COLO829 (cell line): ENCODE results near the gene BRD7.
A peak's percentile ranks its signal among the peaks of the same experiment; 100 is the strongest.
"Not testable (repeated sequence)": the region's sequence is repeated elsewhere in the genome, so short reads cannot be mapped to it uniquely, and the experiment has no call there.

ENCODE experiments used
- DNase-seq: peaks from one replicate; pipeline ENCODE4 v3.0.0; 2012; ENCODE audit warnings: low spot score

BRD7 gene

DNA sequence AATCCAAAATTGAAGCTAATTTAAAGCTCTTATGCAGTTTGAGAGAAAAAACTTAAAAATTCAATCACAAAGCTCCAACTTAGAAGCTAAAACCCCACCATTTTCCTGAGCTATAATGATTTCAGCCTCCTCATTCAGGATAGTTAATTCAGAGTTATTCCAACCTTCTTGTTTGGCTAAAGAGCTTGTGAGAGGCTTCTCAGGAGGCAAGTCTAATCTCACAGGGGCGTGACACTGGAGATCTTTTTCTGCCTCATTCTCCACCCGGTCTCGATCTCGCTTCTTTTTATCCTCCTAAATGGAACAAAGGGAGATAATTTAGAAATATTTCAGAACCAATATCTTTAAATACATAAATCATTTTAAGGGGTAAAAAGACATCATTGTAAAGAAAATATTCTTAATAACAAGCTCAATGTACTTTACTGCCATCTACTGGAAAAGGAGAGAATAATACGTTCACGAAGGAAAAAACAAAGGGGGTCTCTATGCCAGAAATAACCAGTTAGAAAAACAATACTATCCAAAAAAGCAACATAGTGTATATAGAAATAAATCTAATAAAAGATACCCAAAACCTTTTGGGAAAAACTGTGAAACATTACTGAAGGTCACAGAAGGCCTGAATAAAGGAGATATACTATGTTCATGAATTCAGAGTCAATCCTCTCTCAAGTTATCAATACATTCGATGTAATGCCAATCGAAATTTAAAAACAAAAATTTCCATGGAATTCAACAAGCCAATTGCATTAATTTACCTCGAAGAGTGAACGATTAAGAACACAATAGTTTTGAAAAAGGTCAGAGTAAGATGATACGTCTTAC, 13.9 kb downstream of the BRD7 start:
- peak; percentile 15 for DNase-seq

DNA sequence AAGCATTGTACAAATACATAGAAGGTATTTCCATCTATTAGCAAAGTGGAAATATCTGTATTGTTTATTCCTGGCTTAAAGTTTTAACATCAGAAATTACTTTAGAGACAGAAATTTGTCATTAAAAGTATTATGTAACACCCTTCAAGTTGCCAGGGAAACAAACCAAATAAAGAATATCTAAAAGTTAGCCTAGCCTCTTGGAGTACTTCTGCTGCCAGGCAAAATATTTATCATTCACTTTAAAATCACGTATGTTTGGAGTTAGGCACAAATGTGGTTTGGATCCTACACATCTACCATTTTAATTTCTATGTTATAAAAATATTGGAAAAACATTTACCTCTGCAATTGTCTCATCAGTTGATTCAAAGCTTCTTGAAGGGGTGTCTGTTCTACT, 14.7 kb downstream of the BRD7 start:
- no peak for DNase-seq

DNA sequence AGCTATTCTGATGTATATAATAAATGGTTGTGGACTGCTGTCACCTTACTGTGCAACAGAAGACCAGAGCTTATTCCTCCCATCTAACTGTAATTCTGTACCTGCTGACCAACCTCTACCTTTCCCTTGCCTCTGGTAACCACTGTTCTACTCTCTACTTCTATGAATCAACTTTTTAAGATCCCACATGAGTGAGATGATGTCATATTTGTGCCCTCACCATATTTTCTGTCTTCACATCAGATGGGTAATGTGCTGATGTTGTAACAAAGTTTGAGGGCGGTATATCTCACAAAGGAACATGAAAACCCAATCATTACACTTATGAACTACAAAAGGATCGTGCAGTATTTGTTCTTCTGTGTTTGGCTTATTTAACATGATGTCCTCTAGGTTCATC, 16.8 kb downstream of the BRD7 start:
- DNase-seq, result no peak

DNA sequence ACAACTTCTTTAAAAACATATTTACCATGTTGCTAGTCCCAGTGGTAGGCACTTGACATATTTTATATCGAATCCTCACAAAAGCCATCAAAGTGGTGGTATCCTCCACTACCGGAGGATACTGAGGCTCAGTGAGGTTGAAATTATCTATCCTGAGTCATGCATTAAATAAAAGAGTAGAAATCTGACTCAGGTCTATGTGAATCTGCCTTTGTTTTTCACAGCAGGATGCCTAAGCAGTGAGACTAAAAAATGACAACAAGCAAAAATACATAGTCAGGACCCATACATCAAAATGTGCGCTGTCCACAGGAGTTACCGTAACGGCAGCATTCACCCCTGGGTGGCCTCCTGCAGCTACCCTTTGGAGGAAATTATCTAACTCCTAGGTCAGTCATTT, 17.7 kb downstream of the BRD7 start:
- DNase-seq, result no peak

DNA sequence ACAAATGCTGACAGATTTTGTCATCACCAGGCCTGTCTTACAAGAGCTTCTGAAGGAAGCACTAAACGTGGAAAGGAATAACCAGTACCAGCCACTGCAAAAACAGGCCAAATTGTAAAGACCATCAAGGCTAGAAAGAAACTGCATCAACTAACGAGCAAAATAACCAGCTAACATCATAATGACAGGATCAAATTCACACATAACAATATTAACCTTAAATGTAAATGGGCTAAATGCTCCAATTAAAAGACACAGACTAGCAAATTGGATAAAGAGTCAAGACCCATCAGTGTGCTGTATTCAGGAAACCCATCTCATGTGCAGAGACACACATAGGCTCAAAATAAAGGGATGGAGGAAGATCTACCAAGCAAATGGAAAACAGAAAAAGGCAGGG, 23.6 kb downstream of the BRD7 start:
- DNase-seq, result not testable (repeated sequence)

DNA sequence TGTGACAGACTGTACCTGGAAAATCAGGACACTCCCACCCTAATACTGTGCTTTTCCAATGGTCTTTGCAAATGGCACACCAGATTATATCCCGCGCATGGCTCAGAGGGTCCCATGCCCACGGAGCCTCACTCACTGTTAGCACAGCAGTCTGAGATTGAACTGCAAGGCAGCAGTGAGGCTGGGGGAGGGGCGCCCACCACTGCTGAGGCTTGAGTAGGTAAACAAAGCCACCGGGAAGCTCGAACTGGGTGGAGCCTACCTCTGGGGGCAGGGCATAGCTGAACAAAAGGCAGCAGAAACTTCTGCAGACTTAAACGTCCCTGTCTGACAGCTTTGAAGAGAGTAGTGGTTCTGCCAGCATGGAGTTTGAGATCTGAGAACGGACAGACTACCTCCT, 25.2 kb downstream of the BRD7 start:
- DNase-seq, result not testable (repeated sequence)

DNA sequence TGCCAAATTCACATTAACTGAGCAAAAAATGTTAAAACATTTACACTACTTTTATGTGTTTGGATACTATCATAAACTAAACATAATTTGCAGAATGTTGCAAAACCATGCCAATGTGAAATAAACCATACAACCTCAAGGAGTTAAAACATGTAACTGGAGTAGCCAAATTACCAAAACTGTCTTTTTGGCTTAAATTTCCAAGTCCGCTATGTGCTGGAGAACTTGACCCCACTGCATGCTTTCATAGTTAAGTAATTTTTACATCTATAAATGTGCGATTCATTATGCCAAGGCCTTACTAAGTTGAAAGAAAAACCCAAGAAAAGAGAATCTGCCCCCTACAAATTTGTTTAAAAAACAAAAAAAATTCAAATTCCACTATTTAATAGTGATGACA, 28.2 kb downstream of the BRD7 start:
- no peak for DNase-seq

DNA sequence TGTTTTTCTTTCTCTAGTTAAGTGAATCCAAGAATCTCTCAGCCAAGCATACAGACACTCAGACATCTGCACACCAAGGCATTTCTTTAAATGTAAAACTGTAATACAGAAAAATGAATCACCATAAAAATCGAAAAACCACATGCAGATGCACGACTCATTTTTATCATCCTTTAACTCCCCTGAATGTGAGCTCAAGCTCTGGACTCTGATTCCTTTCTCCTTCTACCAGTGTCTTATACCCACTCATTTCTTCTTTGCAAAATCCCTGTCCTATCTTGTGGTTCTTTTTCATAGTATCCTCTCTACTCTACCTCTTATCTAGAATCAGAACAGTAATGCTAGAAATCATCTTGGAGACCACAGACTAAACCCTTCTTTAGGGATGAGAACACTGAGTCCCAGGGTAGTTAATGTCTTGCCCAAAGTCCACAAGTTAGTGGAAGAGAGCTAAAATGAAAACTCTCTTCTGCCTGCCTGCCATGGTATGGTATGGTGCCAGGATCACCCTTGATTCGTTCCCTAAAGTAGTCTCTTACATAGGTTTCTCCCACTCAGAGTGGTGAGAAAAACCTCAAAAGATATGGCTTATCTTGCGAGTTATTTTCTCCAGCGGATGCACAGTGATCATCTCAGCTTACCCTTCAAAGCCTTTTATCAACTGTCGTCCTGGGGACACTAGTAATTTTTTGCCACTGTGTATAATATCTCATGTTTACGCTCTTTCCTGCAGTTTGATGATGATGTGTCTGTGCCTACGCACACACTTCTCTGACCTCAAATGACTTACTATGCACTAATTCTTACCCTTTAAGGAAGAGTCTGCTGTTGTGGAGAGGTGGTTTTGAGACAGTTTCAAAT, 30.2 kb downstream of the BRD7 start:
- no peak for DNase-seq

DNA sequence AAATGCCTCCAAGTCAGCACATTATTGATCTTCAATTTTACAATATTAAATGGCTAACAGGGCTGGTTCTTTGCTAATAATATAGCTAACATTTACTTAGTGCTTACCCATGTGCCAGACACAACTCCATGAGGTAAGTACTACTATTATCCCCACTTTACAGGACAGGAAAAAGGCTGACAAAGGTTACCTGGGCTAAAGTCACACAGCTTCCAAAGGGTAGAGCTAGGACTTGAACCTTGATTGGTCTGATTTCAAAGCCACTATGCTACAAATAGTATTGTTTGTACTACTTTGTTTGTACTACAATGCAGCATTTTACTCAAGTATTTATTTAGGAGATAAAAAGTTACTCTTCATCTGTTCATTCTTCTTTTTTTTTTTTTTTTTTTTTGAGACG, 31.9 kb downstream of the BRD7 start:
- DNase-seq, result no peak

DNA sequence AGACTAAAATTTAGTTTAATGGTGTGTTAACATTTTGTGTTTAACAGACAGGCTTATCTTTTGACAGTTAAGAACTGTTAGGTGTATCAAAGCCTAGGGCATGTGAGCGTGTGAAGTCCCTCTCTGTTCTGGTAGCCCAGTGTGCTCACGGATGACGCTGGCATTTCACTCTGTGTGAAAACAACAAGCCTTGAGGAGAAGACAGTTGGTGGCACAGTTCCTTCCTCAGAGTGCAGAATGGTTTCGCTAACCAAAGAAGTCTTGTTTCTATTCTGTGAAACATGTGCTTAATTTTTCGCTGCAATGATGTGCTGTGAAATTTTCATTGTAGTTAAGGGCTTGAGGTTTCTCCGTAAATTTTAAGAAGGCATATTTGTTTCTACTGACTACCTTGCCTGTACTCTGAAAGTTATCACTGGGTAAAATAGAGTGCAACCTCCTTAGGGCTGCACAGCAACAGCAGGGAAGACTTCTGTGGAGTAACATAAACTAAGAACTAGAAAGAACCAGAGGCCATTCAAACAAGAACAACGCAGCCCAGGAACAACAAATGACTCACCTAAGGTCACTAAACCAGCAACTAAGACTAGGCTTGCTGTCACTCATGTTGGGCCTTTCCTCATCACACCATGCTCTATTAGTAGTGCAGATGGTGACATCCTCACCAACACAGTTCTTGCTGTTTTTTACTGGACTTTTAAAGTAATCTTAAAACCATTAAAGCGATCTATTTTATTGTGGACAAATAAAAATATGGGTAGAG, 33.4 kb downstream of the BRD7 start:
- DNase-seq, result no peak

DNA sequence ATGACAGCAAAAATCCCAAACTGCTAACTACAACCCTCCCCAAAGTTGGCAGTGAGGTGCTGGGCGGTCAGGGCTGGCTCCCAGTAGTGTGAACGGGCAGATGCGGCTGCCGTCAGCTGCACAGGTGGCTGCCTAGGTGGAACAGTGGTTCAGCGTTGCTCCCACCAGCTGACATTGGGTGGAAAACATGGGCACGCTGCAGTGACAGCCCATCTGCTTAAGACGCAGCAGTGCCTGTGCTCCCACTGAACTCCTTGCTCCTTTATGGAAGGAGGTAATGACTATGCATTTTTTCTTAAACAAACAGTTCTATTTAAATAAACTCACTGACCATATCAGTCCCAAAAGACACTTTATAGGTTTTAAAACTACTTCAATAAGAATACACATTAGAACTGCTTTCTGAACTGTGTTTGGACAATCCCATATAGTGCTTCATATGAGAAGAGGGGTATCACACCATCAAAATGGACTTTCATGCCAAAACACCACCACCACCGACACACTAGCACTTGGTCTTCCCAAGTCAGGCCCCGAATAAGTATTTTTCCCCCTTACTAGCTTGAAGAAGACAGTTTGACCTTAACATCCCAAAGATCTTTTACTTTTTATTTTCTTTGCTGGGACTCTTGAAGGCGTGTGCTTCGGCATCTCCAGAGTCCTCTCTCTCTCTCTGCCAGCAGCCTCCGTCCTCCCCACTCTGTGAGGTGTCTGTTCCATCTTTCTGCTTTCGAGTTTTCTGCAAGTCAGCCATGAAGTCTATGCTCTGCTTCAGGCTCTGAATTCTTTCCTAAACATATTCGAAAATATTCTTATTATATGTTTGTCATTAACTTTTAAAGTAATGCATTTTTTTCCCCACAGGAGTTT, 34.4 kb downstream of the BRD7 start:
- no peak for DNase-seq

DNA sequence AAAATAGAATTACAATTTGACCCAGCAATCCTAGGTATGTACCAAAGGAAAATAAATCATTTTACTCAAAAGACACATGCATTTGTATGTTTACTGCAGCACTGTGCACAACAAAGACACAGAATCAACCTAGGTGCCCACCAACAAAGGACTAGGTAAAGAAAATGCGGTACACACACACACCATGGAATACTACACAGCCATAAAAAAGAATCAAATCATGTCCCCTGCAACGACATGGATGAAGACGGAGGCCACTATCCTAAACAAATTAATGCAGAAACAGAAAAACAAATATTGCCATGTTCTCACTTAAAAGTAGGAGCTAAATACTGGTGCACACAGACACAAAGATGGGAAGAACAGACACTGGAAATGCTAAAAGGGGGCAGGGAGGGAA, 36.2 kb downstream of the BRD7 start:
- no peak for DNase-seq

DNA sequence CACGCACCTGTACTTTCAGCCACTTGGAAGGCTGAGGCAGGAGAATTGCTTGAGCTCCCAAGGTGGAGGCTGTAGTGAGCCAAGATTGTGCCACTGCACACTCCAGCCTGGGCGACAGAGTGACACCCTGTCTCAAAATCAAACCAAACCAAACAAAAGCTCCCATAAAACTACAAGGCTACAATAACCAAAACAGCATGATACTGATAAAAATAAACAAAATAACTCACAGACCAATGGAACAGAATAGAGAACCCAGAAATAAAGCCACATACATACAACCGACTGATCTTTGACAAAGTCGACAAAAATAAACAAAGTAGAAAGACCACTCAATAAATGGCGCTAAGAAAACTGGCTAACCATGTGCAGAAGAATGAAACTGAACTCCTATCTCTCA, 37.2 kb downstream of the BRD7 start:
- DNase-seq, result no peak

DNA sequence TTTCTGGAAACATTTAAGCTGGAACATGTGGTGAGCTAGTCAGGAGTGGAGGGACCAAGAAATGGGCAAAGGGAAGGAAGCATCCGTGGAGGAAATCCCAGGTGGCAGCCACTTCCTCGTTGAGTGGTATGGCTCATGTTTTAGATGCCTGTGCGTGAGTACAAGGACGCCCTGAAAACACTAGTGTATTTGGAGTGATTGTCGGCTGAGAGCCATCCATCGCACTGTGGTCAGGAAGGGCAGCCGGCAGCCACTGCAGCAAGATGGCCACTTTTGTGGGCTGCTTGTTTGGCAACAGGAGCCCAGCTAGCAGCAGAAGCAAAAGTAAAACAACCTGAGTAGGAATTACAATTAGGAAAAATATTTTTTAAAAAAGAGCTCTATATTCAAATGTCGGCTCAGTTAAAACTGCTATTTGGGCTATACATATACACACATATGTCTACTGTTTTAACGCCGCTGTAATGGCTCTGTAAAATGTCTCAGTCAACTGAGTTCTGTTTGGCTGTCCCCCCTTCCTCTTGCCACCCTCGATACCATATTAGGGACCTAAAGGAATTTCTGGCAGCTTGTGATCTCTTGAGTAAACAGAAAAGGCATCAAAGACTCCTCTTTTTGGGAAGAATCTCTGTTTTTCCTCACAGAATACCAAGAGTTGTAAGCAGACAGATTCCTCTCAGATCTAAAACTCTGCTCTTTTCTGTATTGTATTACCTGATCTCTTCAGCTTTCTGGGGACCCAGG, 39.2 kb downstream of the BRD7 start:
- no peak for DNase-seq

DNA sequence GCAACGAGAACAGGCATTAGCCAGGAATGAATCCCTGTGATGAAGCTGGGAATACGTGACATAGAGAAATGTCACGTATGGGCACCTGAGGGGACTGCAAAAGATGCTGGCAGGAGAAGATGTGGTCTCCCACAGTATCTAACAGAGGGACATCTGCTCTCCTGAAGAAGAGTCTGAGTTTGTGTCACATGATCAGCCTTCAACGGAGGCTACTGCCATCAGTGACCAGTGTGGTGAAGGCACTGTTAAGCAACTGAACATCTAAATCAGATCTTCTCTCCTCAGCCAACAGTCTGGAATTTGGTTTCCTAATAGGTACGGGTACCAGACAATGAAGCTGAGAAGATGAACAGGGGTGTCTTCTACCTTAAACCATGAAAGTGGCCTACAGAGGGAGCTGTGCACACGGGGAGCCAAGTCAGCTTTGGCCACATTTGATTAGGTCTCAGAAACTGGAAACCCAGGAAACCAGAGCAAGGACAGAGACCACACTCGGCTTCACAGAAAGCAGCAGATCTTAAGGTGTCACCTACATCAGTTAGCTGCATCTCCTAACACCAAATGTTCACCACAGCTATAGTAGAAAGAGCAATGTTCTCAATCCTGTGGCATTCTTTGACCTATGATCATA, 41.8 kb downstream of the BRD7 start:
- DNase-seq, result no peak

DNA sequence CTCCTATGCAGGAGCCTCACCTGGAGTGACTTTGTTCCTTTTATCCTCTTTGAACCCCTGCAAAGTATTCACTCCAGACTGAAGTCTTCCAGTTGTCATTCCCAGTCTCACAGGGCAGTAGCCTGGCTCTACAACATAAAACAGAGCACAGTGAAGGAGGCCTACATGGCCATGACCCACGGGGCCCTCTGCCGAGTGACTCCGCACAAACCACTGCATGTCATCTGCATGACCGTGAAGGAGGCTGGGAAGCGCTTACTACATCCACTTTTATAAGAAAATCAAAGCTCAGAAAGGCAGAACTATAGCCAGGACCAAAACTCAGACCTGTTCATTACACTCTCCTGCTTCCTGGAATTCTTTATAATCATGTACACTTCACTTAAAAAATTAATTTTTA, 42.5 kb downstream of the BRD7 start:
- no peak for DNase-seq

DNA sequence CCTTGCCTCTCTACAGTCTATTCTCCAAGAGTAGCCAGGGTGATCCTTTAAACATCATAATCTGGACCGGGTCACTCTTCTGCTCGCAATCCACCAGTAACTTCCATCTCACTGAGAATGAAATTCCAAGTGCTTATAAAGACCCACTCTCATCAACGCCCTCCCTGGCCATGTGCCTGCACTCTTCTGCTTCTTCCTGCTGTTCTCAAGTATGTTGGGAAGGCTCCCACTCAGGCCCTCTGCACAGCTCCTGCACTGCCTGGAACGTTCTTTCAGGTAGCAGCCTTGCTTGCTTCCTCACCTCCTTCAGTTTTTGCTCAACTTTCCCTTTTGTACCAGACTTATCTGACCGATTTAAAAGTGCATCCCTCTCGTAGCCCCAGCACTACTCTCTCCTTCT, 44.4 kb downstream of the BRD7 start:
- no peak for DNase-seq

DNA sequence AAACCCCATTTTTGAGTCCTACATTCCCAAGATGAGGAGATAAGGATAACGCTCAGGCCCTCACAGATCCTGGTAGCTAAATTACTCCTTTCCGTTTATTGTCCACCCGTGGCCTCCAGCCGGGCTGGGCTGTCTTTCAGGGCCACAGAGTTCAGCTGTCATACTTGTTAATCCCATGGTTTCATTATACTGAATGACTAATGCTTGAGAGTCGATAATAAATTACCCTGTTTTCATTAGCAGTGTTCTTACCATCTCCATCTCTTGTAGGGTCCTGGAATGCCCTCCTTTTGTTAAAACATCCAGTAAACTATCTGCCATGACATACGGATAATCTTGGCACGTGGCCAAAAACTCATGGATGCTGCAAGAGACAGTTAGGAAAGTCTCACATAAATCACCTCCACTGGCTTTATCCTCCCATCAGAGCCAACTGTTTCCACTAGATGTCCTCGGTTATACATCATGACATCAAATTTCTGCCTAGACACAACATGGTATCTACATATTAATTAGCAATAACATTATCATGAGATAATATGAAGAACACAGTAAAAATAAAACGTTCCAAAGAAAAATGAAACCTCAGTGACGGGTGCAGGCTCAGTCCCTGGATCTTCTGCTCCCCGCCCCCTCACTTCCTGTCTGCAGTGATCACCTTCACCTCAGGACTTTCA, 45.3 kb downstream of the BRD7 start:
- no peak for DNase-seq

DNA sequence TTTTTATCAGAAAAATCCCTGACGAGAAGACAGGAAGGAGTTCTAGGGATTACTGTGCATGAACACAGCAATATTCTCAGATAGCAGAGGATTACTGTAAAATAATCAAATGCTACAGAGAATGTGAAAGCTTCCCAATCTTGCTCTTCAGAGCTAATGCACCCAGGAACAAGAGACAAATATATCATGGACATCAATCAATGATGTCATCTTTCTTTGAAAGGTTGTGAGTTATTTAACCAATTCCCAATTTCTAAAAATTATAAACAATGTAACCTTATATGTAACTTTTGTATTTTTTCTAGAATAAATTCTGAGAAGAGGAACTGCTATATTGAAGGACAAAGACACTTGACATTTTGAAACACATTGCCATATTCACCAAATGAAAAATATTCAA, 46.5 kb downstream of the BRD7 start:
- no peak for DNase-seq

DNA sequence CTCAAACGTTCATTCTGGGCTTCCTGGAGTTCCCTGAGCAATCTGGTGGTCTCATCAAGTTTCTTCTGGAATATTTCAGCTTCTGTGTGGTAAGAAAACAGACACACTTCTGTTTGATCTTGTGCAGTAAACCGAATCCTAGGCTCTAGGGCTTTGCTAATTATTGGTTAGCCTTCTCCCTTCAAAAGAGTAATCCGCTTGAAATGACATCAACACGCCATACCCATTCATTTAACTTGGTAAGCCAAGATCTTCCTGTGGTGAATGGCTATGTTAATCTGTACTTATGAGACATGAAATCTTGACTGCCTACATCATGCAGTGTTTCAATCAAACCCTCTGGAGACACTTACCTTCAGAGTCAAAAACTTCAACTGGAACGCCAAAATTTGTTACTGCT, 48.5 kb downstream of the BRD7 start:
- DNase-seq, result no peak
